ENCODE measurements around the gene MKS1.
A peak's percentile ranks its signal among the peaks of the same experiment; 100 is the strongest.

MKS1 gene

GRCh38 chr17:58183514-58183913 lies 35.5 kb downstream of the MKS1 start:
- H3K27ac ChIP-seq (ENCODE audit: low read depth, low read length): no peak overlapping the region
- no peaks in the 10 kb centered on the region for H3K27me3 ChIP-seq (ENCODE audit: control insufficient read depth in 1 of 2, insufficient read depth in 2 of 2, low read length in 2 of 2)
- no peak overlapping the region for H3K9ac ChIP-seq (ENCODE audit: low read length)
- H3K9me3 ChIP-seq (ENCODE audit: low read length): no peaks in the 10 kb centered on the region
- H3K4me1 ChIP-seq (ENCODE audit: insufficient read depth, low read length): no peaks in the 10 kb centered on the region
- no peaks in the 10 kb centered on the region for H3K36me3 ChIP-seq (ENCODE audit: insufficient read depth, low read length)
- no peak overlapping the region for H3K4me3 ChIP-seq (ENCODE audit: low read depth in 1 of 2, low read length in 2 of 2)

GRCh38 chr17:58181796-58182195 lies 37.3 kb downstream of the MKS1 start:
- H3K27ac ChIP-seq (ENCODE audit: low read depth, low read length): no peak overlapping the region
- H3K9me3 ChIP-seq (ENCODE audit: low read length): no peaks in the 10 kb centered on the region
- H3K27me3 ChIP-seq (ENCODE audit: control insufficient read depth in 1 of 2, insufficient read depth in 2 of 2, low read length in 2 of 2): no peaks in the 10 kb centered on the region
- H3K9ac ChIP-seq (ENCODE audit: low read length): no peak overlapping the region
- H3K4me3 ChIP-seq (ENCODE audit: low read depth in 1 of 2, low read length in 2 of 2): no peak overlapping the region
- no peaks in the 10 kb centered on the region for H3K36me3 ChIP-seq (ENCODE audit: insufficient read depth, low read length)
- no peaks in the 10 kb centered on the region for H3K4me1 ChIP-seq (ENCODE audit: insufficient read depth, low read length)

- Histone ChIP-seq H3K4me1 (ENCODE audit: insufficient read depth, low read length) (no peaks in the 10 kb centered on the region), H3K36me3 (ENCODE audit: insufficient read depth, low read length) (no peaks in the 10 kb centered on the region), H3K9ac (ENCODE audit: low read length) (no peak overlapping the region), H3K27me3 (ENCODE audit: control insufficient read depth in 1 of 2, insufficient read depth in 2 of 2, low read length in 2 of 2) (no peaks in the 10 kb centered on the region), H3K9me3 (ENCODE audit: low read length) (no peaks in the 10 kb centered on the region), H3K4me3 (ENCODE audit: low read depth in 1 of 2, low read length in 2 of 2) (no peak overlapping the region), H3K27ac (ENCODE audit: low read depth, low read length) (no peak overlapping the region)
Measured at GRCh38 chr17:58176200-58176599, 42.9 kb downstream of the MKS1 start.

- Histone ChIP-seq H3K27me3 (ENCODE audit: control insufficient read depth in 1 of 2, insufficient read depth in 2 of 2, low read length in 2 of 2) (no peaks in the 10 kb centered on the region), H3K9ac (ENCODE audit: low read length) (no peak overlapping the region)
Measured at GRCh38 chr17:58174871-58175270, 44.2 kb downstream of the MKS1 start.

GRCh38 chr17:58172369-58173071 lies 46.5 kb downstream of the MKS1 start:
- no peak overlapping the region for H3K4me3 ChIP-seq (ENCODE audit: low read depth in 1 of 2, low read length in 2 of 2)
- peaks cover 0 to 5% of the 10 kb centered on the region in 2 donors for H3K27me3 ChIP-seq (ENCODE audit: control insufficient read depth in 1 of 2, insufficient read depth in 2 of 2, low read length in 2 of 2)
- H3K4me1 ChIP-seq (ENCODE audit: insufficient read depth, low read length): no peaks in the 10 kb centered on the region
- no peak overlapping the region for H3K27ac ChIP-seq (ENCODE audit: low read depth, low read length)
- no peaks in the 10 kb centered on the region for H3K36me3 ChIP-seq (ENCODE audit: insufficient read depth, low read length)
- no peak overlapping the region for H3K9ac ChIP-seq (ENCODE audit: low read length)
- H3K9me3 ChIP-seq (ENCODE audit: low read length): no peaks in the 10 kb centered on the region

More at GRCh38 chr17:58174871-58175270, 44.2 kb downstream of the MKS1 start:
- Histone ChIP-seq H3K4me1 (ENCODE audit: insufficient read depth, low read length) (no peaks in the 10 kb centered on the region), H3K9me3 (ENCODE audit: low read length) (no peaks in the 10 kb centered on the region), H3K4me3 (ENCODE audit: low read depth in 1 of 2, low read length in 2 of 2) (no peak overlapping the region), H3K27ac (ENCODE audit: low read depth, low read length) (no peak overlapping the region), H3K36me3 (ENCODE audit: insufficient read depth, low read length) (no peaks in the 10 kb centered on the region)

- H3K36me3 ChIP-seq (ENCODE audit: insufficient read depth, low read length): no peaks in the 10 kb centered on the region
- peaks cover 0 to 5% of the 10 kb centered on the region in 2 donors for H3K27me3 ChIP-seq (ENCODE audit: control insufficient read depth in 1 of 2, insufficient read depth in 2 of 2, low read length in 2 of 2)
- H3K9ac ChIP-seq (ENCODE audit: low read length): no peak overlapping the region
- no peak overlapping the region for H3K4me3 ChIP-seq (ENCODE audit: low read depth in 1 of 2, low read length in 2 of 2)
- no peaks in the 10 kb centered on the region for H3K4me1 ChIP-seq (ENCODE audit: insufficient read depth, low read length)
- no peaks in the 10 kb centered on the region for H3K9me3 ChIP-seq (ENCODE audit: low read length)
- no peak overlapping the region for H3K27ac ChIP-seq (ENCODE audit: low read depth, low read length)
Measured at GRCh38 chr17:58170622-58171021, 48.4 kb downstream of the MKS1 start.

- Histone ChIP-seq H3K27me3 (ENCODE audit: control insufficient read depth in 1 of 2, insufficient read depth in 2 of 2, low read length in 2 of 2) (peaks cover 0 to 5% of the 10 kb centered on the region in 2 donors), H3K4me1 (ENCODE audit: insufficient read depth, low read length) (no peaks in the 10 kb centered on the region), H3K4me3 (ENCODE audit: low read depth in 1 of 2, low read length in 2 of 2) (no peak within 1 kb of the TSS), H3K27ac (ENCODE audit: low read depth, low read length) (no peak within 1 kb of the TSS), H3K36me3 (ENCODE audit: insufficient read depth, low read length) (no peaks in the 10 kb centered on the region), H3K9me3 (ENCODE audit: low read length) (no peaks in the 10 kb centered on the region), H3K9ac (ENCODE audit: low read length) (no peak within 1 kb of the TSS)
Measured at GRCh38 chr17:58166682-58167081, 52.4 kb downstream of the MKS1 start, which contains the start of gene OR4D2. Gene OR4D2, plus strand, starts transcription at chr17:58166982. Its CDS starts 2,674 bp downstream, at chr17:58169656.

GRCh38 chr17:58165981-58166380 lies 53.1 kb downstream of the MKS1 start:
- Histone ChIP-seq H3K9ac (ENCODE audit: low read length) (no peak overlapping the region), H3K4me3 (ENCODE audit: low read depth in 1 of 2, low read length in 2 of 2) (no peak overlapping the region), H3K9me3 (ENCODE audit: low read length) (no peaks in the 10 kb centered on the region), H3K36me3 (ENCODE audit: insufficient read depth, low read length) (no peaks in the 10 kb centered on the region), H3K27me3 (ENCODE audit: control insufficient read depth in 1 of 2, insufficient read depth in 2 of 2, low read length in 2 of 2) (peaks cover 0 to 5% of the 10 kb centered on the region in 2 donors), H3K4me1 (ENCODE audit: insufficient read depth, low read length) (no peaks in the 10 kb centered on the region), H3K27ac (ENCODE audit: low read depth, low read length) (no peak overlapping the region)

- no peak overlapping the region for H3K27ac ChIP-seq (ENCODE audit: low read depth, low read length)
- H3K4me3 ChIP-seq (ENCODE audit: low read depth in 1 of 2, low read length in 2 of 2): no peak overlapping the region
- H3K9ac ChIP-seq (ENCODE audit: low read length): no peak overlapping the region
- no peaks in the 10 kb centered on the region for H3K4me1 ChIP-seq (ENCODE audit: insufficient read depth, low read length)
- no peaks in the 10 kb centered on the region for H3K9me3 ChIP-seq (ENCODE audit: low read length)
- no peaks in the 10 kb centered on the region for H3K27me3 ChIP-seq (ENCODE audit: control insufficient read depth in 1 of 2, insufficient read depth in 2 of 2, low read length in 2 of 2)
- no peaks in the 10 kb centered on the region for H3K36me3 ChIP-seq (ENCODE audit: insufficient read depth, low read length)
Measured at GRCh38 chr17:58161566-58161965, 57.5 kb downstream of the MKS1 start.

GRCh38 chr17:58158181-58158580 lies 60.9 kb downstream of the MKS1 start:
- Histone ChIP-seq H3K9ac (ENCODE audit: low read length) (no peak overlapping the region), H3K27ac (ENCODE audit: low read depth, low read length) (no peak overlapping the region), H3K9me3 (ENCODE audit: low read length) (no peaks in the 10 kb centered on the region), H3K4me1 (ENCODE audit: insufficient read depth, low read length) (no peaks in the 10 kb centered on the region), H3K36me3 (ENCODE audit: insufficient read depth, low read length) (no peaks in the 10 kb centered on the region), H3K27me3 (ENCODE audit: control insufficient read depth in 1 of 2, insufficient read depth in 2 of 2, low read length in 2 of 2) (peaks cover 0 to 10% of the 10 kb centered on the region in 2 donors), H3K4me3 (ENCODE audit: low read depth in 1 of 2, low read length in 2 of 2) (no peak overlapping the region)

- Histone ChIP-seq H3K4me1 (ENCODE audit: insufficient read depth, low read length) (no peaks in the 10 kb centered on the region), H3K9ac (ENCODE audit: low read length) (no peak overlapping the region), H3K36me3 (ENCODE audit: insufficient read depth, low read length) (no peaks in the 10 kb centered on the region), H3K9me3 (ENCODE audit: low read length) (no peaks in the 10 kb centered on the region), H3K27ac (ENCODE audit: low read depth, low read length) (no peak overlapping the region), H3K27me3 (ENCODE audit: control insufficient read depth in 1 of 2, insufficient read depth in 2 of 2, low read length in 2 of 2) (peaks cover 0 to 13% of the 10 kb centered on the region in 2 donors), H3K4me3 (ENCODE audit: low read depth in 1 of 2, low read length in 2 of 2) (peak overlapping the region; percentile 17 to 39)
Measured at GRCh38 chr17:58156839-58157803, 61.9 kb downstream of the MKS1 start.
